HepG2 (cell line): ENCODE data around the gene SCIN. TPM values are rescaled to one million over a fixed set of nuclear protein-coding genes. Genes with fewer than 3 reads are reported as not detected.
A peak's percentile ranks its signal among the peaks of the same experiment; 100 is the strongest.

Source experiments
- CAMTA2 ChIP-seq: sonication (generic); formaldehyde crosslinking; IDR thresholded peaks from 2 replicates; pipeline ENCODE4 v1.4.0; 2020; ENCODE audit warnings: mild to moderate bottlenecking, missing genetic modification reagents, borderline replicate concordance
- HNF1B ChIP-seq: sonication (generic); formaldehyde crosslinking; IDR thresholded peaks from 2 replicates; pipeline ENCODE4 v1.5.1; 2020; ENCODE audit warnings: mild to moderate bottlenecking, moderate library complexity, missing genetic modification reagents
- NFKBIZ ChIP-seq: IDR thresholded peaks from 2 replicates; pipeline ENCODE4 v1.6.1; 2018; ENCODE audit warnings: missing genetic modification reagents, missing compliant biosample characterization
- TFE3 ChIP-seq: IDR thresholded peaks from 2 replicates; pipeline ENCODE4 v1.6.1; 2016
- ZBTB1 ChIP-seq: sonication (generic); formaldehyde crosslinking; IDR thresholded peaks from 2 replicates; pipeline ENCODE4 v1.4.0; 2020; ENCODE audit warnings: missing genetic modification reagents, borderline replicate concordance
- ZBTB43 ChIP-seq: sonication (generic); formaldehyde crosslinking; conservative IDR thresholded peaks from 2 replicates; pipeline ENCODE4 v1.4.0; 2020; ENCODE audit warnings: missing genetic modification reagents
- ZFP36L1 ChIP-seq: sonication (generic); formaldehyde crosslinking; IDR thresholded peaks from 2 replicates; pipeline ENCODE4 v1.8.0; 2022; ENCODE audit warnings: mild to moderate bottlenecking, missing genetic modification reagents, moderate library complexity
- ZKSCAN1 ChIP-seq: fragments of 150-350 bp; IDR thresholded peaks from 2 replicates; pipeline ENCODE4 v1.6.1; 2014; ENCODE audit warnings: low read length
- polyA plus RNA-seq, 8 experiments: library from polyadenylated mRNA; depleted of rRNA in 3 of 8; stranded (reverse) in 7 of 8; unstranded in 1 of 8; fragments of >200 nt; fragmentation: Illumina TruSeq in 4 of 8; extraction: Trizol in 4 of 8; gene quantifications; 2 replicates each; pipeline versions ENCODE4 v1.2.1 to v1.2.3, GENCODE V29; 2011 to 2016; ENCODE audit warnings: low read depth in 4 of 8, missing spikeins in 1 of 8, mixed read lengths in 1 of 8; ENCODE audit not compliant: insufficient read depth in 1 of 8
- total RNA-seq, 5 experiments: library from RNA; depleted of rRNA; stranded (reverse); fragments of >200 nt; fragmentation: Illumina TruSeq; extraction: Trizol; gene quantifications; 2 replicates each; pipeline ENCODE4 v1.2.3, GENCODE V29; 2016; ENCODE audit warnings: low read depth in 1 of 5
- TF ChIP-seq, protein P1 (sequence below): sonication (generic); formaldehyde crosslinking; conservative IDR thresholded peaks from 2 replicates; pipeline ENCODE4 v1.4.0; 2020; ENCODE audit warnings: mild to moderate bottlenecking, missing genetic modification reagents, moderate library complexity
- TF ChIP-seq, protein P2 (sequence below): sonication (generic); formaldehyde crosslinking; IDR thresholded peaks from 2 replicates; pipeline ENCODE4 v1.4.0; 2020; ENCODE audit warnings: low read depth, missing genetic modification reagents
- TF ChIP-seq, protein P3 (sequence below): sonication (generic); formaldehyde crosslinking; IDR thresholded peaks from 2 replicates; pipeline ENCODE4 v1.4.0; 2020; ENCODE audit warnings: missing genetic modification reagents

SCIN gene
- total and polyA plus RNA-seq, 2 of the 13 experiments (the other 11 are each of a cell fraction or from before 2014, with no cell fraction given): not detected

- TF ChIP-seq ZFP36L1 (CRISPR knock-in tag) (no peak), HNF1B (no peak), CAMTA2 (CRISPR knock-in tag) (no peak), ZBTB43 (CRISPR knock-in tag) (no peak), NFKBIZ (CRISPR knock-in tag) (no peak), ZBTB1 (CRISPR knock-in tag) (no peak), TFE3 (peak; percentile 73; the same call in 1 of the 2 replicates), ZKSCAN1 (no peak)
- TF ChIP-seq, protein P1, sequence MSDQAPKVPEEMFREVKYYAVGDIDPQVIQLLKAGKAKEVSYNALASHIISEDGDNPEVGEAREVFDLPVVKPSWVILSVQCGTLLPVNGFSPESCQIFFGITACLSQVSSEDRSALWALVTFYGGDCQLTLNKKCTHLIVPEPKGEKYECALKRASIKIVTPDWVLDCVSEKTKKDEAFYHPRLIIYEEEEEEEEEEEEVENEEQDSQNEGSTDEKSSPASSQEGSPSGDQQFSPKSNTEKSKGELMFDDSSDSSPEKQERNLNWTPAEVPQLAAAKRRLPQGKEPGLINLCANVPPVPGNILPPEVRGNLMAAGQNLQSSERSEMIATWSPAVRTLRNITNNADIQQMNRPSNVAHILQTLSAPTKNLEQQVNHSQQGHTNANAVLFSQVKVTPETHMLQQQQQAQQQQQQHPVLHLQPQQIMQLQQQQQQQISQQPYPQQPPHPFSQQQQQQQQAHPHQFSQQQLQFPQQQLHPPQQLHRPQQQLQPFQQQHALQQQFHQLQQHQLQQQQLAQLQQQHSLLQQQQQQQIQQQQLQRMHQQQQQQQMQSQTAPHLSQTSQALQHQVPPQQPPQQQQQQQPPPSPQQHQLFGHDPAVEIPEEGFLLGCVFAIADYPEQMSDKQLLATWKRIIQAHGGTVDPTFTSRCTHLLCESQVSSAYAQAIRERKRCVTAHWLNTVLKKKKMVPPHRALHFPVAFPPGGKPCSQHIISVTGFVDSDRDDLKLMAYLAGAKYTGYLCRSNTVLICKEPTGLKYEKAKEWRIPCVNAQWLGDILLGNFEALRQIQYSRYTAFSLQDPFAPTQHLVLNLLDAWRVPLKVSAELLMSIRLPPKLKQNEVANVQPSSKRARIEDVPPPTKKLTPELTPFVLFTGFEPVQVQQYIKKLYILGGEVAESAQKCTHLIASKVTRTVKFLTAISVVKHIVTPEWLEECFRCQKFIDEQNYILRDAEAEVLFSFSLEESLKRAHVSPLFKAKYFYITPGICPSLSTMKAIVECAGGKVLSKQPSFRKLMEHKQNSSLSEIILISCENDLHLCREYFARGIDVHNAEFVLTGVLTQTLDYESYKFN (CRISPR knock-in tag): peak; percentile 89
- TF ChIP-seq, protein P2, sequence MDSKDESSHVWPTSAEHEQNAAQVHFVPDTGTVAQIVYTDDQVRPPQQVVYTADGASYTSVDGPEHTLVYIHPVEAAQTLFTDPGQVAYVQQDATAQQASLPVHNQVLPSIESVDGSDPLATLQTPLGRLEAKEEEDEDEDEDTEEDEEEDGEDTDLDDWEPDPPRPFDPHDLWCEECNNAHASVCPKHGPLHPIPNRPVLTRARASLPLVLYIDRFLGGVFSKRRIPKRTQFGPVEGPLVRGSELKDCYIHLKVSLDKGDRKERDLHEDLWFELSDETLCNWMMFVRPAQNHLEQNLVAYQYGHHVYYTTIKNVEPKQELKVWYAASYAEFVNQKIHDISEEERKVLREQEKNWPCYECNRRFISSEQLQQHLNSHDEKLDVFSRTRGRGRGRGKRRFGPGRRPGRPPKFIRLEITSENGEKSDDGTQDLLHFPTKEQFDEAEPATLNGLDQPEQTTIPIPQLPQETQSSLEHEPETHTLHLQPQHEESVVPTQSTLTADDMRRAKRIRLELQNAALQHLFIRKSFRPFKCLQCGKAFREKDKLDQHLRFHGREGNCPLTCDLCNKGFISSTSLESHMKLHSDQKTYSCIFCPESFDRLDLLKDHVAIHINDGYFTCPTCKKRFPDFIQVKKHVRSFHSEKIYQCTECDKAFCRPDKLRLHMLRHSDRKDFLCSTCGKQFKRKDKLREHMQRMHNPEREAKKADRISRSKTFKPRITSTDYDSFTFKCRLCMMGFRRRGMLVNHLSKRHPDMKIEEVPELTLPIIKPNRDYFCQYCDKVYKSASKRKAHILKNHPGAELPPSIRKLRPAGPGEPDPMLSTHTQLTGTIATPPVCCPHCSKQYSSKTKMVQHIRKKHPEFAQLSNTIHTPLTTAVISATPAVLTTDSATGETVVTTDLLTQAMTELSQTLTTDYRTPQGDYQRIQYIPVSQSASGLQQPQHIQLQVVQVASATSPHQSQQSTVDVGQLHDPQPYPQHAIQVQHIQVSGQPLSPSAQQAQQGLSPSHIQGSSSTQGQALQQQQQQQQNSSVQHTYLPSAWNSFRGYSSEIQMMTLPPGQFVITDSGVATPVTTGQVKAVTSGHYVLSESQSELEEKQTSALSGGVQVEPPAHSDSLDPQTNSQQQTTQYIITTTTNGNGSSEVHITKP (CRISPR knock-in tag): no peak
- TF ChIP-seq, protein P3, sequence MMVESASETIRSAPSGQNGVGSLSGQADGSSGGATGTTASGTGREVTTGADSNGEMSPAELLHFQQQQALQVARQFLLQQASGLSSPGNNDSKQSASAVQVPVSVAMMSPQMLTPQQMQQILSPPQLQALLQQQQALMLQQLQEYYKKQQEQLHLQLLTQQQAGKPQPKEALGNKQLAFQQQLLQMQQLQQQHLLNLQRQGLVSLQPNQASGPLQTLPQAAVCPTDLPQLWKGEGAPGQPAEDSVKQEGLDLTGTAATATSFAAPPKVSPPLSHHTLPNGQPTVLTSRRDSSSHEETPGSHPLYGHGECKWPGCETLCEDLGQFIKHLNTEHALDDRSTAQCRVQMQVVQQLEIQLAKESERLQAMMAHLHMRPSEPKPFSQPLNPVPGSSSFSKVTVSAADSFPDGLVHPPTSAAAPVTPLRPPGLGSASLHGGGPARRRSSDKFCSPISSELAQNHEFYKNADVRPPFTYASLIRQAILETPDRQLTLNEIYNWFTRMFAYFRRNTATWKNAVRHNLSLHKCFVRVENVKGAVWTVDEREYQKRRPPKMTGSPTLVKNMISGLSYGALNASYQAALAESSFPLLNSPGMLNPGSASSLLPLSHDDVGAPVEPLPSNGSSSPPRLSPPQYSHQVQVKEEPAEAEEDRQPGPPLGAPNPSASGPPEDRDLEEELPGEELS (CRISPR knock-in tag): peak; percentile 86
Observed at GRCh38 chr7:12640299-12641096, 70.0 kb downstream of the SCIN start (continued).
